Amygdala (tissue), 56 donors: ENCODE results near the gene ORC6.

ENCODE experiments used
- DNase-seq, 56 donors: peaks; one replicate each; lab custom pipeline; 2025; lab: John Stamatoyannopoulos, UW

ORC6 gene

DNA sequence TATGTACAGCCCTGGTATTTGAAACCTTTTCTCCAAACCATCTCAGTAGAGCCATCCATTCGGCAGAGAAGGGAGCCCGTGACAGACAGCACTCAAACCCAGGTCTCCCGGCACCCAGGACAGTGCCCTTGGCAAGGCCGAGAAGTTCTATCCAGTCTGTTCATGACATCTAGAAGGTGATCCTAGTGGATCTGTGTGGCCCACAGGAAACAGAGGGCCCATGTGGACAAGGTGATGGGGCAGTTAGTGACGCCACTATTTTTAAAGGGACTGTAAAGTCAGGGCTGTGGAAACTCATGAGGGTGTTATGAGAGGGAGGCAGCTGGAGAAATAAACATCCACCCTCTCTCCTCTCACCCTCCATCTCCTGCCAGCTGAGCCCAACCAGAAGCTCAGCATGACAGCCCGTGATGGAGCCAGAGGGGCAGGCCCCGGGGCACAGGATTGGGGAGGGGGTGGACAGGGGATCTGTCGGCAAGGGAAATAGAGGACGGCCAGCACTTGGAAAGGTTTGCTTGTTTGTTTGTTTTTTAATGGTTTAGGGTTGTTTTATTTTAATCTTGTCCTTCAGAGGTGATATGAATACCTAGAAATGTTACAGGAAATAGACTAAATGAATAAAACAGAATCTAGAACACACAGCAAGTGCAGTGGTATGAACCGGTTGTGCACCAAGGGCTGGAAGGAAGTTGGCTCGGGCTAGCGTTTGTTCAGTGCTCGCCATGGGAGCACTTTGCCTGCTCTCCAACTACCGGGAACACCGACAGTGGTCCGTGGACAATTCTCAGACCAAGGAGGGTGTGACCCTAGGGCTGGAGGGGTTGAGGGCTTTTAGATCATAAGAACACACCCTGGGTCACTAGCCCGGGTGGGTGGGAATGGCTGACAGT, 41.6 kb downstream of the ORC6 start:
- no peak for DNase-seq

- DNase-seq: no peak
These were observed 42.5 kb downstream of the ORC6 start for GRCh38 chr16:46731691-46732555.

GRCh38 chr16:46732561-46732960, 43.1 kb downstream of the ORC6 start:
- no peak for DNase-seq

- DNase-seq: no peak
These were observed 43.9 kb downstream of the ORC6 start for GRCh38 chr16:46733319-46733830.

- DNase-seq: no peak
These were observed 47.2 kb downstream of the ORC6 start for GRCh38 chr16:46736695-46737094.

DNA sequence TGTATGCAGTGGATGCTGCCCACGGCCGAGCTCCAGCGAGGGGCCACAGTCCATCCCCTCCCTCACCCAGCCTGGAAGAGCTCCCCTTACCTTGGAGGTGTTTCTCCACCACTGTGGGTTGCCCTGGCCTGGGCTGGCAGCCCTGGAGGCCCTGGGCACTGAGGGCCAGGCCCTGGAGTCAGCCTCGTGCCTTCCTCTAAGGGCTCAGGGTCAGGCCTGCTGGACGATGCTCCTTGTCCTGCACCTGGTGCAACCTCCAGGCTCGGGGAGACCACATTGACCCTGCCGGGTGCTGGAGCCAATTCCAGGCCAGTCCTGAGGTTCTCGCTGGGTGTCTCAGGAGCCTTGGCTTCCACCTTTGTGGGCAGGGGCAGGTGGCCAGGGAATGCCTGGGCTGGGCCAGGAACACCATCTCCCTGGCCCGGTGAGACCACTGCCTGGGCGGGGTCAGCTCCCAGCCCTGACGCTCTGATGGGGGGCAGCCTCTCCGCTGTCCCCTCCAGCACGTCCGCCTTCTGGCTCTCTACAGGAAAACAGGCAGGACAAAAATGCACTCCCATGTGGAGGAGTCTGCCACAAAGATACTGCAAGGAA, 48.3 kb downstream of the ORC6 start:
- no peak for DNase-seq

DNA sequence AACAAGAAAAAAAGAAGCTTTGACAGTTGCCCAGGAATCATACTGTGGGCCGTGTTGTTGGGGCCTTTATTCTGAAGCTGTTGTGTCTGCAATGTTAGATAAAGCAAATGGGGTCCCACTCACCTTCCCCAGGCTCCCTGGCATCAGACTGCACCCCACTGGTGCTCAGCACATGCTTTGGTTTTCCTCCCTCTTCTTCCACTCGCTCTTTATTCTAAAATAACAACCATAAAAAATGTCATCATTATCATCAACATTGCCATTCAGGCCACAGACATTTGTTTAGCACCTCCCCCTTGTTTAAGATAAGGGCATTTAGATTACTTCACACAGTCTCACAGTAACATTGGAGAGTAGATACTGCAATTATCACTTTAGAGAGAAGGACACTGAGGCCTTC, 50.5 kb downstream of the ORC6 start:
- DNase-seq: no peak

GRCh38 chr16:46743232-46743719, 53.8 kb downstream of the ORC6 start:
- peak in 6 of 56 donors; percentile 6 to 21 (median 12) for DNase-seq

GRCh38 chr16:46745617-46746016, 56.2 kb downstream of the ORC6 start:
- no peak for DNase-seq

DNA sequence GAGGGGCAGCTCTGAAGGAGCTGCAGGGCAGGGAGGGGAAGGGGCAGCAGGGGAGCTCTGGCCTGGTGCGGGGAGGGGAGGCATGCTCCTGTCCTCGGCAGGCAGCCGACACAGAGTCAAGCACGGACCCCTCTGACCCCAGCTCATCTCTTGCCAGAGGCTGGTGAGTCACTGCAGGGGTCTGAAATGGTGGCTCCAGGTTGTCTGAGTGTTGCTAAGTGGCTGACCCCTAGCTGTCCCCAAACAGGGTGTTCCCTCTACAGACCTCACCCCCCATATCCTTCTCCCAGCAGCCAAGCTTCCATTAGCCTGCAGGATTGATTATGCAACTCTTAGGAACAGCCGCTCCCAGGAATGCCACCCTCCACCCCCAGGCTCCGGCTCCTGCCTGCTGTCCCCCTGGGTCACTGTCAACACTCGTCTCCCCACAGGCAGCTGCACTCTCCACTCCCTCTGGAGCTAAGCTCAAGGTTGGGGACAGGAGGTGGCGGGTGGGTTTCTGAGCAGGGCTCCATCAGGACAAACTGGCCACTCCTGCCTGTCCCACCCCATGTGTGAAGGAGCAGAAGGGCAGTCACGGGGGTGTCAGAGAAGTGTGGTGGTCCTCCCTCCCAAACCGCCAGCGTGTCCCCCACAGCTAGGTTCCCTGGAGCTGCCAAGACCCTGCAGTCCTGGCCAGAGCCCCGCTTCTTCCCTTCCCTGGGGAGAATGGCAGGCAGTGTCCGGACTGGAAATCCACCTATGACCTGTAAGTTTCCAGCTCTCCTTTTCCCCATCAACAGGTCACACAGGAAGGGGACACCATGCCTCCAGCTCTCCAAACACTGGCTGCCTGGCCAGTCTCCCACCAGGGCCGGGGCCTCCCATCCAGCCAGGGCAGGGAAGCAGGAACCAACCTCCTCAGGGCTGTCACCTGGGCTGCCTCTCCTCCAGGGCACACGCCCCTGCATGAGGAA, 57.6 kb downstream of the ORC6 start:
- no peak for DNase-seq
